HG03175 (cell line): Measurements from ENCODE around the gene FAM124B.
"Not testable (repeated sequence)": the region's sequence is repeated elsewhere in the genome, so short reads cannot be mapped to it uniquely, and the experiment has no call there.

Source experiments
- ATAC-seq: cut with Tn5 transposase; IDR thresholded peaks from one replicate; pipeline ENCODE4 v1.9.1; 2021; ENCODE audit warnings: mild to moderate bottlenecking, moderate library complexity; ENCODE audit not compliant: unreplicated experiment

Gene FAM124B

GRCh38 chr2:224382280-224382647, 19.6 kb downstream of the FAM124B start:
- not testable (repeated sequence) for ATAC-seq

- no peak for ATAC-seq
These were observed 20.2 kb downstream of the FAM124B start for GRCh38 chr2:224381521-224382279.

- ATAC-seq = no peak
These were observed 21.9 kb downstream of the FAM124B start for GRCh38 chr2:224379986-224380385.

- ATAC-seq = no peak
These were observed 22.7 kb downstream of the FAM124B start for GRCh38 chr2:224379172-224379571.

DNA sequence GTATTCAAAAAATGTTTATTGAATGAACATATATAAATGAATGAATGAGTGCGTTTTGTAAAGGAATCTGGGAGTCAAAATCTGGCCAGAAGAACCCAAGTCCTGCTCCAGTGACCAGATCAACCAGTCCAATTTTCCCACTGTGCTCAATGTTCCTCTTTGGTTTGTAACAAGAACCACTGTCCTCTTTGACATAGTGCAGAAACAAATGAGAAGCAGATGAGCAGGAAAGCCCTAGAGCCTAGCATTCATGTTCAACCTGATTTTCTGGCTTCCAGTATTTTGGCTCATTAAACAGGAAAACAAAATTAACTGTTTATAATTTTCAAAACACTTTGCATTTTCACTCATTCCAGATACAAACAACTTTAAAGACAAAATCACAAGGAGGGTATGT, 23.2 kb downstream of the FAM124B start:
- ATAC-seq = no peak

DNA sequence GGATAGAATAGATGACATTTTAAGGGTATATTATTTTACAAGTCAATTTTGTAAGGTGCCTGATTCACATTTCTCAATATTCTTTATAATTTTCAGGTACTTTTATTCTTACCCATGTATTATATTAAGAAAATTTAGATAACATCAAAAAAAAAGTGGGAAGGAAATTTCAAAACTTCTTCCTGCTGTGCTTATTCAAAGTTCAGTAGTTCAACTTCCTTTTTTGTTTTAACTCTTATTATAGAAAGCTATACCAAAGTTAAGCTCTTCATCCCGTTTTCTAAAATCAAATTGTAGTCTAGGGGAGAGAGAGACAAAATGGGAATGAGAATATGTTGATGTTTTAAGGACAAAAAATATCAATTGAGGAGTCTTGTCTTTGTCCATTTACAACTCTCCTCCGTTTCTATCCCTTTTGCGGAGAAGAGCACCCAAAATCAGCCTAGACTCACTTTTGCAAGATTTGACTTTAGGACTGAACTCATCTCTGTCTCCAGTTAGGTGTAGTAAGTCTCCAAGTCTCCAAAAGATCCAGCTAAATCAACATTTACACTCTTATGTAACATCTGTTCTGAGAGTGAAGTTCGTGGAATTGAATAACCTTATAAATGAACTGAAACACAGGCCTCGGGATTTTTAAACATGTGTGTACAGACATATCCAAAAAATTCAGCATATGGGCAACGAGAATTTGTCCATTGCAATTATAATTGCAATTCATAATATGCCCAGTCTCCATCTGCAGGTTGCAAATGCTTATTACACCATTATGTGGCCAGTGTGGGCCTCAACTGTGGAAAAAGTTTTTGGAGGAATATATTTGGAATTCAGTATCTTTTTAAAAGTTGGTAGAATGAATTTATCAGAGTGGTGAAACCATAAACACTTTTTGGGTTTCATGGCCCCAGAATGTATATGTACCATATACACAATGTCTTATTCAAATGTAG, 23.9 kb downstream of the FAM124B start:
- ATAC-seq = no peak

DNA sequence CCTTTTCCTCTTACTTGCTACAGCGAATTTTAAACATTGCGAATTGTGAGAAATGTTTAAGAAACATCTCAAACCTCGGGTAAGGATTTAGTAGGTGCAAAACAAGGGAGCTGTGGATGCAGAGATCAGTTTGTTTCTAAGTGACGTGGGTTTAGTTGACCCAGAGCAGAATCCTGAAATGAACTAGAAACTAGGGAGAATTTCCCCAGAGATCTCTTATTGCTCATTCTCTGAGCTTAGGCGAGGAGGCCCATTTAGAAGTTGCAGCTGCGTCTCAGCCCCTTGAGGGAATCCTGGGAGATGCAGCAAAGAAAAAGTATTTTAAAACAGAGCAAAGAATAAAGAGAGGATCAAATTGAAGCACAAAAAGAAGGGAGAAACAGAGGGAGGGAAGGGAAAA, 29.3 kb downstream of the FAM124B start:
- no peak for ATAC-seq

DNA sequence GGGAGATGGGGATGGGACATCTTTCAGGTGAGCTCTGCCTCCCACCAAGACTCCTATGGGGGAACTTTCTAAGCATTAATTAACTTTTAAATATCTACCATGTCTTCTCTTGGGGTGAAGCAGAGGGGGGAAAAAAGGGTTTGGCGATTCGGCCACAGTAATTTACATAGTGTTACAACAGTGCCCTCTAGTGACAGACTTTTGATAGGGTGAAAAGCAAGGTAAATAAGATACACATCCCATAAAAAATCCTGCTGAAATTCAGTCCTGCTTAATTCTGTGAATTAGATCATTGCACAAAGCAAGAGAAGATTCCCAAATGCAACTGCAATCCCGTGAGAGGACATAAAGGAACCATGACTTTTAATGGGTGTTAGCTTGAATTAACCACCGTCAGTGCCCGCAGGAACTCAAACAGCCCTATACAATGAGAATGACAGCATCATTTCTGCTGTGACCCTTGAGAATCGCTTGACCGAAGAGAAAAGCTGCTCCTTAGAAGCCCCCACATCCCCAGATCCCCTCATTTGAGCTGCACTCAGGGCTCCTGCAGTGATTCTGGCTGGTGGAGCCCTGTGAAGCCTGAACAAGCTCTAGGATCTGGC, 32.8 kb downstream of the FAM124B start:
- peak; percentile 59 for ATAC-seq

GRCh38 chr2:224366267-224366844, 35.6 kb downstream of the FAM124B start:
- no peak for ATAC-seq

- ATAC-seq = no peak
These were observed 36.6 kb downstream of the FAM124B start for GRCh38 chr2:224365331-224365730.

DNA sequence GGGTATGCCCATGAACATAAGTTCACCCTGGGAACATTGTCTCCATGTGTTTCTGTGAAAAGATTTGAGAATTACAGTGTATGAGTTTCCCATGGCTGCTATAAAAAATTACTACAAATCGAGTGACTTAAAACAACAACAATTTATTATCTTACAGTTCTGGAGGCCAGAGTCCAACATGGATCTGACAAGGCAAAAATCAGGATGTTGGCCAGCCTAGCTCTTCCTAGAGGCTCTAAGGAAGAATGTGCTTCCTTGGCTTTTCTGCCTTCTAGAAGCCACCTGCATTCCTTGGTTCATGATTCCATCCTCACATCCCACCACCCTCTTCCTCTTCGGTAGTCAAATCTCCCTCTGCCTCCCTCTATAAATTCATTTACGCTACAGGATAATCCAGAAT, 38.6 kb downstream of the FAM124B start:
- ATAC-seq = no peak

DNA sequence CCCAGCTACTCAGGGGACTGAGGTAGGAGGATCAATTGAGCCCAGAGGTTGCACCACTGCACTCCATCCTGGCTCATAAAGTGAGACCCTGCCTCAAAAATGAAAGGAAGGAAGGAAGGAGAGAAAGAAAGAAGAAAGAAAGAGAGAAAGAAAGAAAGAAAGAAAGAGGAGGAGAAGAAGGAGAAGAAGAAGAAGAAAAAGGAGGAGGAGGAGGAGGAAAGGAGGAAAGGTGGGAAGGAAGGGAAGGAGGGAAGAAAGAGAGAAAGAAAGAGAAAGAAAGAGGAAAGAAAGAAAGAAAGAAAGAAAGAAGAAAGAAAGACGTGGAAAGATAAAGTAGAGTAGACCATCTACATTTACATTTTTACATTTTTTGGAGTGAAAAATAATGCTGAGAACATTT, 39.8 kb downstream of the FAM124B start:
- no peak for ATAC-seq

GRCh38 chr2:224360801-224361251, 41.1 kb downstream of the FAM124B start:
- no peak for ATAC-seq

DNA sequence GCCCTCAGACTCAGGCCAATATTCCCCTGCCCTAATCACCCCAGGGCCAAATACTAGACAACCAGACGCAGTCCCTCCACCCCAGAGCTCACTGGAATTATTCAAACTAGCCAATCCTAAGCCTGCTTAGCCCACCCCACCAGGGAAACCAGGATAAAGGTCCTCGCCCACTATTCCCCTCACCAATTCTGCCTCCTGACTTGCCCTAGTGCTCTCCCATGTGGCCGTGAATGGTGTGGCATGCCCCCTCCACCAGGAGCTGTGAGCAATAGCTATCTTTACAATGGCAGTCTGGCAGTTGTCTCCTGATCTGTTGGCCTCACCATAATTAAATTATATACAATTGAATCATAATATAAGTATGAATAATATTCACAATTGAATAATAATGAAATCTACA, 42.3 kb downstream of the FAM124B start:
- no peak for ATAC-seq

DNA sequence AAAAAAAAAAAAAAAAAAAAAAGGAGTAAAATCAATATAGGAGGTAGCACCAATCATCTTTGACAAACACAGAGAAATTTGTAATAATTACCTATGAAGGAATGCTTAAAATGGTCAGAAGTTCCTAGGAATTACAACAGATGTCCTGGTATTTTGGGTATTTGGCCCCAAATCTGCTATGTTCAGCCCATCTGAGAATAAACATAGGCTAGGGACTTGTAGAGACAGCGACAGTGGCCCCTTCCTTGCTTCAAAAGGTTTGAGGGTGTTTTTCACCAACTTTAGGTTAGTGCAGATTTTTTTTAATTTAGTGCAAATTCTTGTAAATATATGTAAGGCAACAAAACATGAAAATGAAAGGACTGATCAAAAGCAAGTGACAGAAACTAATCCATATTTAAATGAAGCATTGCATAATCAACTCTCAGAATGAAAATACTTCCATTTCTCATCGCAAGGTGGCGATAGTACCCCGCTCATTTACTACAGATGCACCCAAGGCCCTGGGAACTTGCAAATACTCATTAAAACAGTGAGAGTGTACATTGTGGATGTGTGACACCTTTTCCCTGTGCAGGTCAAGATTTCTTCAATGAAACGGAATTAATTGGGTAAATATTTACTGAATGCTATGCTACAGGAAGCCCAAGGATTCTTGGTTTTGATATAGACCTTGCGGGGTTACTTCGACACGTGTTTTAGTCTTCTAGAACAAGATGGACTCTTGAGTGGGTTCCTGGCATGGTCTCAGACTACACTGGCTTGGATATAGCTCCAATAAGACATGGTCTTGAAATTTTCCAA, 44.6 kb downstream of the FAM124B start:
- peak; percentile 88 for ATAC-seq

DNA sequence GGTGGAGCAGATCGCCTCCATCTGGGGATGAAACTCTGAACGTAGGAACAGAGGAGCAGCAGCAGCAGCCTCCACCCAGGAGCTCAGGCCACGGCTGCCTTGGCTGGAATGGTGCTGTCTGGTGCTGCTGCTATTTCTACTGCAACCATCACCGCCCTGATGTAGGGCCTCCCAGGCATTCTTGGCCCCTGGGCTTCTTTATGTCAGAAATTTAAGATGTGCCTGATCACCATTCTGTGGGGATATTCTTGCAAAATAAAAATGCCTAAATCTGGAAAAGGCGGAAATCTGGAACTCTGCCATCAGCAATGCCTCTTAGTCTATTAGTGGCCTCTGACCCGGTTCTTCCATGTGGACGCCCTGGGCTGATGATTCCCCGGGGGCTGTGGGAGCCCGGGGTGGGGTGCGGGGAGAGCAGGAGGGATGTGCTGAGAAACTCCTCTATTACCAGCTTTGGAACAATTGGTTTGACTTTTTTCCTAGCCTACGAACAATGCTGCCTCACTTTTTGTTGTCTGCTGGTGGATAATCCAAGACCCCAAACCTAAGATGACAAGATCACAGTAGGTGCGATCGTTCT, 47.2 kb downstream of the FAM124B start:
- no peak for ATAC-seq

GRCh38 chr2:224350703-224351102, 51.2 kb downstream of the FAM124B start:
- no peak for ATAC-seq

- no peak for ATAC-seq
These were observed 52.5 kb downstream of the FAM124B start for GRCh38 chr2:224349396-224349795.

DNA sequence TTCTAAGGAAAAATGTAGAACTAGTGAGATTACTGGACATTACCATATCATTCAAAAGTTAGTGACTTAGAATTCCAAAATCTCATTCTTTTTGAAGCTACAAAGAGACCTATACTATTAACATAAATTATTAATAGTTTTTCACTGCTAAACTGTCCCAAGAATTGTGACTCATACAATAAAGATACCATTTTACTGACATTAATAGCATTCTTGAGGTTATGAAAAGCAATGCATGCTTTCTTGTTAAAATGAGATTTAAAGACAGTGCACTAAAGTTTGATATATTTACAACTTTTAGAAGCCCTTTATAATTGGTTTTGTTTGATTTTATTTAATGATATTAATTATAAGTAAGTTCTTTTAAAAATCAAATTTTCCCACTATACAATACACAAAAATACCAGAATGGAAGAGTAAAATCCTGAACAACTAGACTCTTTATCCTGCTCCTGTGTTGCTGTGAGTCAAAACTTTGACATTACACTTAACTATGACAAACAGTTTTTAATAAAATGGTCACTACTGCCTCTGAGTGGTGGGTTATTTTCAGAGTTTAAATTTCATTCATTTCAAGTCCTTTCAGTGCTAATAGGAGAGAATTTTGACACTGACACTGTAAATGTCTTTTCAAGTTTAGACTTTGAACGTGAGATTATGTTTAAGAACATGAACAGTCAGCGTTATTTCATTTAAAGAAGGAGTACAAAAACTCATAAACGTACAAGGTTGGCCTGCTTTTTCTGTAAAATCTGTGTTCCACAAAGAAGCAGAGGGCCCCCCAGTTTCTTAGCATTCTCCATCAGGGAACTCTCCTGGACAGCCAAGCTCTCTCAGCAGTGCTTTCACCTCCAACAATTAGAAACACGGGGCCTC, 54.5 kb downstream of the FAM124B start:
- ATAC-seq = no peak
